ENCODE data around the gene ATE1.
"Not testable (repeated sequence)": the region's sequence is repeated elsewhere in the genome, so short reads cannot be mapped to it uniquely, and the experiment has no call there.

ATE1 gene

DNA sequence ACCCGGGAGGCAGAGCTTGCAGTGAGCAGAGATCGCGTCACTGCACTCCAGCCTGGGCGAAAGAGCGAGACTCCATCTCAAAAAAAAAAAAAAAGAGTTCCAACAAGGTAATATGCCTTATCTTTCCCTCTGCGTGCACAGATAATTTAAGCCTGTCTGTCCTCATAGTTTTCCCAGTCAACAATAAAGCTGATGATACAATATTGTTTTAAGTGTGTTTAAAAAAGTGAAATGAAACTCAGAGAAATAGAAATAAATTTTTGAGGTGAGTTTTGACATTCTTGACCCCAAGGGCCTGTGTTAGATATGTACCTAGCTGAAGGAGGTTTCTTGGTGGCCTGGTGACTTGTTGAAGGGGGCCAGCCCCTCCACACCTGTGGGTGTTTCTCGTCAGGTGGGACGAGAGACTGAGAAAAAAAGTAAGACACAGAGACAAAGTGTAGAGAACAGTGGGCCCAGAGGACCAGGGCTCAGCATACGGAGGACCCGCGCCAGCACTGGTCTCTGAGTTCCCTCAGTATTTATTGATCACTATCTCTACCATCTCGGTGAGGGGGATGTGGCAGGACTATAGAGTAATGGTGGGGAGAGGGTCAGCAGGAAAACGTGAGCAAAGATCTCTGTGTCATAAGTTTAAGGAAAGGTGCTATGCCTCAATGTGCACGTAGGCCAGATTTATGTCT lies 1.9 kb upstream of the ATE1 start:
- DNase-seq, result not testable (repeated sequence)

- no peak for DNase-seq
Measured at GRCh38 chr10:121928528-121928884, 675 bp upstream of the ATE1 start.

DNA sequence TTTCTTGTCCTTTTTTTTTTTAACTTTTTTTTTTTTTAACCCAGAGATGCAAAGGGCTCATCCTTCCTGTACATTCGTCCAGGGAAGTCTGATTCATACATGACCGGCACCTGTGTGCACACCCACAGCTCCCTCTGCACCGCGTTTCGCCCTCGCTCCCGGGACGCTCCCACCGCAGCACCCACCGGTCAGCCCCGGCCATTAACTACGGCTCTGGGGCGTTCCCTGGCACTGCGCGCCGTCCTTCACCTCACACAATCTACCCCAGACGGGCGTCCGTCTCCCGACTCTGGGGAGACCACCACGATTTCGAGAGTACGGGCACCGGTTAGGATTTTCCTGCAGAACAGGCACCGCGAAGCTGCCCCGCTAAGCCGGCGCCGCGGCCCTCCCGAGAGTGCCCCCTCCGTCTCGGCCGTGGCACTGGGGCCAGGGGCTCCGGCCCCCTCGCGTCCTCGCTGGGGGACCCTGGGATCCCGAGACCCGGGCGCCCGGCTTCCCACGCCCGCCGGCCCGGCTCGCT lies 452 bp downstream of the ATE1 start:
- DNase-seq, result no peak

GRCh38 chr10:121926671-121927317 lies 1.0 kb downstream of the ATE1 start:
- no peak for DNase-seq

DNA sequence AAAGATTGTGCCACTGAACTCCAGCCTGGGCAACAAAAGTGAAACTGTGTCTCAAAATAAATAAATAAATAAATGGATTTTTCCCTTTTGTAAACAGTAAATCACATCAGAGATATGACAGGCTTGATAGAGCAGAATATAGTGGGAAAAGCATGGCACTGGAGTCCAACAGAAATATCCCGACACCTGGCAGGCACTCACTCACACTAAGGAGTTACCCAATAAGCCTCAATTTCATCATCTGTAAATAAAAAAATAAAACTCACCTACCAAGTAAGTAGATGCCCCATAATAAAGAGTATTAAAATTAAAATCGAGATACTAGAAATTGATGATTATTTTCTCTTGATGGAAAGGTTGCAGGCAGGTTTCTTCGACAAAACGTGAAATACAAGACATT lies 1.7 kb downstream of the ATE1 start:
- DNase-seq, result no peak

- no peak for DNase-seq
Measured at GRCh38 chr10:121921238-121921931, 6.4 kb downstream of the ATE1 start.

DNA sequence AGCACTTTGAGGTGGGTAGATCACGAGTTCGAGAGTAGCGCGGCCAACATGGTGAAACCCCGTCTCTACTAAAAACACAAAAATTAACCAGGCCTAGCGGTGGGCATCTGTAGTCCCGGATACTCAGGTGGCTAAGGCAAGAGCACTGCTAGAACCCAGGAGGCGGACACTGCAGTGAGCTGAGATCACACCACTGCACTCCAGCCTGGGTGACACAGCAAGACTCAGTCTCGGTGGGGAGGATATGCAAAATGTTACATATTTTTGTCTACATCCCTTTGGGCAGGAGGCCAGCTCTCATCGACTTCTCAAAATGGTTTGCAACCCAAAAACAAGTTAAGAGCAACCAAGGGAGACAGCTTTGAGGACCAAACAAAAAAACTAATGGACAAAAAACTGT lies 8.2 kb downstream of the ATE1 start:
- DNase-seq, result no peak

DNA sequence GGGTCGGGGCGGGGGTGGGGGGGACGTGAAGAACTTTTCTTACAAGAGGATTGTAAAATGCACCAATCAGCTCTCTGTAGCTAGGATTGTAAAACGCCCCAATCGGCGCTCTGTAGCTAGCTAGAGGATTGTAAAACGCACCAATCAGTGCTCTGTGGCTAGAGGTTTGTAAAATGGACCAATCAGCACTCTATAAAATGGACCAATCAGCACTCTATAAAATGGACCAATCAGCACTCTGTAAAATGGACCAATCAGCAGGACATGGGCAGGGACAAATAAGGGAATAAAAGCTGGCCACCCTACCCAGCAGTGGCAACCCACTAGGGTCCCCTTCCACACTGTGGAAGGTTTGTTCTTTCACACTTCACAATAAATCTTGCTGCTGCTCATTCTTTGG lies 9.0 kb downstream of the ATE1 start:
- not testable (repeated sequence) for DNase-seq

- DNase-seq, result no peak
Measured at GRCh38 chr10:121914661-121915060, 13.2 kb downstream of the ATE1 start.

GRCh38 chr10:121911421-121911697 lies 16.5 kb downstream of the ATE1 start:
- DNase-seq, result no peak

DNA sequence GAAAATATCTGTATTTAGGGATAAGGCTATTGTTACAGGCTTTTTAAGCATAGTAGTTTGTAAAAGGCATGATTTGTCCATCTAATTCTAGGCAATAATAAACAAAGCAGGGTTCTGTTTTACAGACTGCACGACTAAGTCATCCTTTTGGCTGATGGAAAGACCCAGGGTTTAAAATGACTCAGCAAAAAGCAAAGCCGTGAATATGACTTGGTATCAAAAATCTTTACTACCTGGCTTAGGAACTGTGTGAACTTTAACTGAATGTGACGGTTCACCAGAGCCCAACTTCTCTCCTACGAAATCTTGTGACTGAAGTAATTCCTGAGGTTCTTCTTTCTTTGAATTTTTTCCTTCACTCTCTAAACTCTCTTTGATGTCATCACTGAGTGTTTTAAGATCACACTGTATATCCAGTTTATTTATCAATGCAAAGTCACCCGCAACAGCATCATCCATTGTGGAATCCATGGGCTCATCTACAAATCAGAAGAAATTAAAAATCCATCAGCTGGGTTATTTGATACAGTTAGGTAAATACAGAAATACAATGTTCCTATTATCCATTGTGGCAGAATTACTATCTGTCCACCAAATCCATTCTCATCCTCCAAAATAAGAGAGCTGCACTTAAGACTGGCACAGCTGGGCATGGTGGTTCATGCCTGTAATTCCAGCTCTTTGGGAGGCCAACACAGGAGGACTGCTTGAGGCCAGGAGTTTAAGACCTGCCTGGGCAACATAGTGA lies 17.0 kb downstream of the ATE1 start:
- no peak for DNase-seq

DNA sequence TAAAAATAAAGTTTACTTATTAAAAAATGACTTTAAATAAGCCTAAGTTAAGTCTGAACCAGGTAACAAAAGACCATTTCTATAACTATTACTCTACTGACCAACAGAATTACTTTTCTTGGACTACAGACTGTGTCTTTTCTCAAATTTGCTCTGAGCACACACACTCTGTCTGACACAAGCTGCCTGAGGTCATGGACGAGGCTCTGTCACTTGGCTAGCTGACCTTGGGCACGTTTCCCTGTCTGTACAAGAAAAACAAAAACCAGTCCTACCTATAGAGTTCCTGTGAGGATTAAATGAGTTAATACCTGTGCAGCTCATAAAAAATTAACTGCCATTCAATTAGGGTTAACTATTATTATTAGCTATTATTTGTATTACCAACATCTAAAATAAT lies 22.9 kb downstream of the ATE1 start:
- DNase-seq, result no peak

- no peak for DNase-seq
Measured at GRCh38 chr10:121900443-121901174, 27.2 kb downstream of the ATE1 start.

DNA sequence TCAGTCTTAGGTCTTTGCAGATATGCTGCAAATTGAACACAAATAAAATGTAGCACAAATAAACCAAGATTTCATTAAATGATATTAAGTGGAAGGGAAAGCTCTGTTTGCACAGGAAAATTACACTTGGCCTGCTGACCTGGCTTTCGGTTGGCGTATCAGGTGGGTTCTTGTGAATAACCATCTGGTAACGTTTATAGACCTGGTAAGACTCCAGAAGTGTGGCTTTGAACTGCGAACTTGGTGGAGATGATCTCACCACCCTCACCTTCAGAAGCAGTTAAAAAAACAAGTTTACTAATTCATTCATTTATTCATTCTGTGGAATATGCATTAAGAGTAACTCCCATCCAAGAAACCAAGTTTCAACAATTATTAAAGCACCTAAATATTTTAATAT lies 28.1 kb downstream of the ATE1 start:
- no peak for DNase-seq

DNA sequence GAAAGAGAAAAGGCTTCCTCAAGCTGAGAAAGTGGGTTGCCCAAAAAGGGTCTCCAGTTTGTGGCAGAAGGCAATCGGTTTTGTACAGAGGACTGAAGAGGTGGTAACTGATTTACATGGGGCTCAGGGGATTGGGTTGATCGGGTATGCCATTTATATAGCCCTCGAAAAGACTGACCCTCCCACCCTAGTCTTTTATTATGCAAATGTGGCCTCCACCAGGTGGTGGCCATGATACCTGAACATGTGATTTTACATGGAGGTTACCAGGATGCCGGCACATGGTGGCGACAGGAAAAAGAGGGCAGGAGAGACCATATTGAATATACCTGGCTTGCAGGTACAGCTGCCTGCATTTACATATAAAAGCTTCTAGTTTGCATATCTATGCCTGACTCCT lies 36.7 kb downstream of the ATE1 start:
- no peak for DNase-seq

DNA sequence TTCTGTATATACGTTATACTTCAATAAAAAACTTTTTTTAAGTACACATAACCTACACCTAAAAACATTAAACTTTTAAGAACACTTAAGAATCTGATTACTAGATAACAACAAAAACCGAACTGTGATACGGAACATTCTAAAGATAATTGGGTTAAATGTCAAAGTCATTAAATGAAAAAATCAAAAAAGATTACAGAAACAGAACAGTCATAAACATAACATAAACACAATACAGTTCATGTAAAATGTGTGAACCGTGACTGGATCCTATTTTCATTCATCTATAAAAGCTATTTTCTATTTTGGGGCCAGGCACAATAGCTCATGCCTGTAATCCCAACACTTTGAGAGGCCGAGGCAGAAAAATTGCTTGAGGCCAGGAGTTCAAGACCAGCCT lies 38.6 kb downstream of the ATE1 start:
- DNase-seq, result no peak

- DNase-seq, result no peak
Measured at GRCh38 chr10:121886997-121887622, 40.7 kb downstream of the ATE1 start.

DNA sequence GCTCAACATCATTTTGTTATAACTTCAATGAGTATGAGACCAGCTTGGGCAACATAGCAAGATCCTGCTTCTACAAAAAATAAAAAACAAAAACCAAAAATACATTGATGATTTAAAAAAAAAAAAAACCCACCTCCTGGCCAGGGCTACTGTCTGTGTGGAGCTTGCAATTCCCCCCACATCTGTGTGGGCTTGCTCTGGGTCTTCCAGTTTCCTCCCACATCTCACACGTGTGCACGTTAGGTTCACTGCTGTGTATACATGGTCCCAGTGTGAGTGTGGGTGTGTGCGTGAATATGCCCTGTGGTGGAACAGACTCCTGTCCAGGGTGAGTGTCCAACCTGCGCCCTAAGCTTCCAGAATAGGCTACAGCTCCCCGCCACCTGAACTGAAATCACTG lies 41.6 kb downstream of the ATE1 start:
- DNase-seq, result no peak

DNA sequence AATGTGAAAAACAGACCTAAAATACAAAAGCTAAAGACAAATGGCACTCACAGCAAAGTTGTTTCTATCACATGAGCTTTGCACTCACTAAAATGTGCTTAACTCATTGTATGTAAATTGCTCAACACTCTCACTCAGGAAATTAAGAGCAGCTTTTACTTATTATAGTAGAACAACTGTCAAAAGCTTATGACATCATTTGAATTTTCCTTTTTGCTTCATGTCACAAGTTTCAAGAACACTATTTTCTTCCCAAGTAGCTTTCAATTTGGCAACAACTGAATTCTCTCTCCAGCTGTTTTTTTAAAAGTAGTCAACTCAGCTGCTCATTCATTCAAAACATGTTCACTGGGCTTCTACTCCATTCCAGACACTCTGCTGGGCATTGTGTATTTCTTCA lies 46.9 kb downstream of the ATE1 start:
- no peak for DNase-seq

DNA sequence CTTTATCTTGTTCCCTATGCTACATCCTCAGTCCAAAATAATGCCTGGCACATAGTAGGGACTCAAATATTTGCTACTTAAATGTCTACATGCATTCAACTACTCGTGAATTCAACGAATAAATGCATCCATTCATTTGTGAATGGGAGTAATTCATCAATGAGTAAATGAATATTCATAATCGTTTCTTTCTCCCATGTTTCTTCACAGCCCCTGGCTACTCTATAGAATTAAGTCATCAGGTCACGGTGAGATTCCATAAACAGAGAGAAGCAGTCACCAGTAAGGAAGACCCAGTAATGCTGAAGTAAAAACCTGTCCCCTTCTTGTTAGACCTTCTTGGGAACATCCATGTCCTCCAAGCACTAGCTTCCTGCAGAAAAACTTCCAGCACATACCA lies 48.4 kb downstream of the ATE1 start:
- no peak for DNase-seq

DNA sequence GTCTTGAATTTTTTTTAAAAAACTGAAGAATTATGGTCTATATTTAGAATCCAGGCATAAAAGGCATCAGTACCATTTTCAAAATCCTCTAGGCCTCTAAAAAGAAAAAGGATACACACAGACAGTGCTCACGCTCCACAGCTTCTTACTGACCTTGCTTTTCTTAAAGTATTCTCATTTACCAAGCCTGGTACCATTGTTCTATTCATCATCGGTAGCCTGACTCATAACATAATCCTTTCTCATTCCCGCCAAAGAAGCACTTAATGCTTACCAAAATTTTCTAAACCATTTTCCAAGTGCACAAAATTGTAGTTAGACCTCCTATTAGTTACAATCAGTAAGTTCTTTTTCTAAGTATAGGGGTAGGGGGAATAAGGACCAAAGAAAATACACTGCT lies 54.6 kb downstream of the ATE1 start:
- no peak for DNase-seq

GRCh38 chr10:121870413-121870812 lies 57.4 kb downstream of the ATE1 start:
- DNase-seq, result no peak

GRCh38 chr10:121865554-121865953 lies 62.3 kb downstream of the ATE1 start:
- DNase-seq, result no peak
